Measurements from ENCODE around the gene ARNT2. TPM values are rescaled to one million over a fixed set of nuclear protein-coding genes. Genes with fewer than 3 reads are reported as not detected.

ARNT2 gene
- total and polyA plus RNA-seq, 10 of the 15 experiments (the other 5 are each of a cell fraction or from before 2014, with no cell fraction given) = 0.07 to 0.49 (median 0.09) TPM; not detected in 6

- TF ChIP-seq SP1 (IDR thresholded peaks at IDR 0.05; ENCODE audit: low read depth, low read length) (no peak), RBBP5 (conservative IDR thresholded peaks at IDR 0.05) (no peak), MLLT1 (IDR thresholded peaks at IDR 0.05) (no peak), RAD51 (IDR thresholded peaks at IDR 0.05) (no peak), NFXL1 (IDR thresholded peaks at IDR 0.05; ENCODE audit: borderline replicate concordance) (no peak), FOXK2 (IDR thresholded peaks at IDR 0.05) (no peak)
These were observed 210.7 kb downstream of the ARNT2 start (continued) for GRCh38 chr15:80614711-80615360.

- FAIRE-seq (no peak), ATAC-seq (no peak), DNase-seq (ENCODE audit: low read depth, low spot score) (no peak)
- no peak overlapping the region for H3K27ac ChIP-seq (ENCODE audit: control insufficient read depth, insufficient read depth)
- no peaks in the 10 kb centered on the region for H3K4me1 ChIP-seq (ENCODE audit: control insufficient read depth, insufficient read depth, low read length)
- ChIA-PET RAD21 (ENCODE audit: unreplicated experiment) (no interaction called here), SMC1A (ENCODE audit: uncharacterized antibody, unreplicated experiment) (no interaction called here), CTCF (interaction anchor here (1.2 kb wide), 1 partner anchor 161 kb away, joined by 4 read pairs; no protein-coding TSS in a partner anchor), POLR2A (no interaction called here)
- H2AFZ ChIP-seq (ENCODE audit: control insufficient read depth, low read depth, low read length) = no peak overlapping the region
- no peak overlapping the region for H3K9ac ChIP-seq (ENCODE audit: control insufficient read depth, insufficient read depth, low read length)
- H3K36me3 ChIP-seq (ENCODE audit: control insufficient read depth in 2 of 2, insufficient read depth in 2 of 2, low read length in 1 of 2) = no peaks in the 10 kb centered on the region
- no peaks in the 10 kb centered on the region for H3K79me2 ChIP-seq (ENCODE audit: control insufficient read depth, insufficient read depth, low read length)
- peaks cover 1 to 3% of the 10 kb centered on the region in 2 experiments; a peak in 3 of 4 replicates for H3K27me3 ChIP-seq (replicated peaks in 1 of 2; ENCODE audit: control insufficient read depth in 2 of 2, insufficient read depth in 2 of 2, low read length in 1 of 2)
- H3K4me3 ChIP-seq = no peak overlapping the region
- H4K20me1 ChIP-seq (ENCODE audit: control insufficient read depth, insufficient read depth) = no peaks in the 10 kb centered on the region
- TF ChIP-seq CHD2 (IDR thresholded peaks at IDR 0.05; ENCODE audit: borderline replicate concordance, low read depth, low read length) (no peak), ZBED1 (IDR thresholded peaks at IDR 0.05; ENCODE audit: borderline replicate concordance) (no peak), ETV6 (conservative IDR thresholded peaks at IDR 0.05 in 1 of 2, IDR thresholded peaks at IDR 0.05 in 1 of 2; ENCODE audit: borderline replicate concordance in 1 of 2, low read depth in 1 of 2) (no peak), IKZF2 (IDR thresholded peaks at IDR 0.05) (no peak), TARDBP (IDR thresholded peaks at IDR 0.05; ENCODE audit: borderline replicate concordance) (no peak), STAT3 (IDR thresholded peaks at IDR 0.05; ENCODE audit: low read depth, low read length) (no peak), RBBP5 (conservative IDR thresholded peaks at IDR 0.05) (no peak), NRF1 (conservative IDR thresholded peaks at IDR 0.05; ENCODE audit: low read depth, low read length) (no peak), PML (IDR thresholded peaks at IDR 0.05; ENCODE audit: low read length) (no peak), POLR2AphosphoS5 (IDR thresholded peaks at IDR 0.05; ENCODE audit: low read length) (no peak), ZNF24 (IDR thresholded peaks at IDR 0.05) (no peak), MYC (IDR thresholded peaks at IDR 0.05; ENCODE audit: insufficient read depth, insufficient read length, insufficient replicate concordance, low read length, severe bottlenecking) (no peak), TCF3 (IDR thresholded peaks at IDR 0.05; ENCODE audit: borderline replicate concordance, insufficient read depth, low read depth, low read length) (no peak), EED (IDR thresholded peaks at IDR 0.05; ENCODE audit: low read depth) (no peak)
- no peaks in the 10 kb centered on the region for H3K9me3 ChIP-seq (replicated peaks; ENCODE audit: control insufficient read depth, insufficient read depth, low read length)
- 65% methylated on average over 4 of the region's 4 CpGs for WGBS (ENCODE audit: insufficient coverage, insufficient replicate concordance, low lambda C conversion rate, missing lambda C conversion rate)
- no peak overlapping the region for H3K4me2 ChIP-seq (ENCODE audit: control insufficient read depth, insufficient read depth)
- BruUV-seq (replicated peaks) = no TSS peak
- in situ Hi-C loops (cut with MboI) = no loop called here
- intact Hi-C loops (cut with micrococcal nuclease; ENCODE audit: unreplicated experiment) = no loop called here
These were observed 211.2 kb downstream of the ARNT2 start for GRCh38 chr15:80615361-80615736.

Data from GM12878 (cell line).